HL-60/S4 treated with retinoic acid at 250 ng/mL for 4 days and 3 days (cell line): ENCODE results near the gene SLC36A4.
"Not testable (repeated sequence)": the region's sequence is repeated elsewhere in the genome, so short reads cannot be mapped to it uniquely, and the experiment has no call there.

Experiments used
- in situ Hi-C: fragments of 300-500 bp; cut with MboI; formaldehyde crosslinking; loops from 2 replicates; pipeline ENCODE4 v1.7.0; 2022; ENCODE audit warnings: low sequenced_read_pairs

SLC36A4 gene

GRCh38 chr11:93197380-93198214 lies at the start of gene SLC36A4:
TSS of gene SLC36A4 (minus strand) at chr11:93197991. CDS start at chr11:93197832, 159 bp downstream.
- in situ Hi-C loops, result no loop called here

GRCh38 chr11:93246790-93247189 lies 49.0 kb upstream of the SLC36A4 start:
- in situ Hi-C loops, result not testable (repeated sequence)

GRCh38 chr11:93244018-93244417 lies 46.2 kb upstream of the SLC36A4 start:
- in situ Hi-C loops, result no loop called here

GRCh38 chr11:93239966-93240365 lies 42.2 kb upstream of the SLC36A4 start:
- in situ Hi-C loops, result no loop called here

- in situ Hi-C loops, result no loop called here
Observed at GRCh38 chr11:93238956-93239355, 41.2 kb upstream of the SLC36A4 start.

GRCh38 chr11:93236741-93237675 lies 39.2 kb upstream of the SLC36A4 start:
- in situ Hi-C loops, result no loop called here

GRCh38 chr11:93234602-93235207 lies 36.9 kb upstream of the SLC36A4 start:
- in situ Hi-C loops, result no loop called here

GRCh38 chr11:93229876-93230275 lies 32.1 kb upstream of the SLC36A4 start:
- in situ Hi-C loops, result no loop called here

GRCh38 chr11:93225662-93226061 lies 27.9 kb upstream of the SLC36A4 start:
- in situ Hi-C loops, result no loop called here

- in situ Hi-C loops, result loop anchor here (25.0 kb wide), 1 partner anchor 284 kb away; no protein-coding TSS in a partner anchor
Observed at GRCh38 chr11:93221539-93221938, 23.7 kb upstream of the SLC36A4 start.

- in situ Hi-C loops, result loop anchor here (25.0 kb wide), 1 partner anchor 283 kb away; no protein-coding TSS in a partner anchor
Observed at GRCh38 chr11:93220078-93220477, 22.3 kb upstream of the SLC36A4 start.

- in situ Hi-C loops, result loop anchor here (25.0 kb wide), 1 partner anchor 282 kb away; no protein-coding TSS in a partner anchor
Observed at GRCh38 chr11:93219440-93219839, 21.6 kb upstream of the SLC36A4 start.

- in situ Hi-C loops, result loop anchor here (25.0 kb wide), 1 partner anchor 279 kb away; no protein-coding TSS in a partner anchor
Observed at GRCh38 chr11:93216511-93217101, 18.8 kb upstream of the SLC36A4 start.

GRCh38 chr11:93213622-93214021 lies 15.8 kb upstream of the SLC36A4 start:
- in situ Hi-C loops, result loop anchor here (25.0 kb wide), 1 partner anchor 276 kb away; no protein-coding TSS in a partner anchor

- in situ Hi-C loops, result loop anchor here (25.0 kb wide), 1 partner anchor 275 kb away; no protein-coding TSS in a partner anchor
Observed at GRCh38 chr11:93212094-93212493, 14.3 kb upstream of the SLC36A4 start.

- in situ Hi-C loops, result loop anchor here (25.0 kb wide), 1 partner anchor 272 kb away; no protein-coding TSS in a partner anchor
Observed at GRCh38 chr11:93209466-93209865, 11.7 kb upstream of the SLC36A4 start.

- in situ Hi-C loops, result loop anchor here (25.0 kb wide), 1 partner anchor 271 kb away; no protein-coding TSS in a partner anchor
Observed at GRCh38 chr11:93208663-93209270, 11.0 kb upstream of the SLC36A4 start.

GRCh38 chr11:93199616-93200015 lies 1.8 kb upstream of the SLC36A4 start:
- in situ Hi-C loops, result loop anchor here (25.0 kb wide), 1 partner anchor 262 kb away; no protein-coding TSS in a partner anchor

GRCh38 chr11:93198215-93198845 lies 539 bp upstream of the SLC36A4 start:
- in situ Hi-C loops, result no loop called here
